Glutamatergic neuron (in vitro differentiated cells): ENCODE measurements around the gene MACROD2. TPM values are rescaled to one million over a fixed set of nuclear protein-coding genes. Genes with fewer than 3 reads are reported as not detected.

Source experiments
- DNase-seq: peaks from one replicate; pipeline ENCODE4 v3.0.0; 2022
- H3K27ac Mint-ChIP-seq: one replicate; pipeline ENCODE4 v1.8.0; 2020; ENCODE audit warnings: mild to moderate bottlenecking, mixed read lengths, inconsistent platforms; ENCODE audit not compliant: unreplicated experiment
- H3K27me3 Mint-ChIP-seq: one replicate; pipeline ENCODE4 v1.8.0; 2020; ENCODE audit warnings: mild to moderate bottlenecking, moderate library complexity, mixed read lengths, inconsistent platforms; ENCODE audit not compliant: unreplicated experiment
- H3K36me3 Mint-ChIP-seq: one replicate; pipeline ENCODE4 v1.8.0; 2020; ENCODE audit warnings: mild to moderate bottlenecking, mixed read lengths, inconsistent platforms; ENCODE audit not compliant: unreplicated experiment
- H3K4me1 Mint-ChIP-seq: one replicate; pipeline ENCODE4 v1.8.0; 2020; ENCODE audit warnings: mild to moderate bottlenecking, low read depth, mixed read lengths, inconsistent platforms; ENCODE audit not compliant: unreplicated experiment
- H3K4me3 Mint-ChIP-seq: one replicate; pipeline ENCODE4 v1.8.0; 2020; ENCODE audit warnings: mild to moderate bottlenecking, mixed read lengths, inconsistent platforms; ENCODE audit not compliant: unreplicated experiment
- H3K9me3 Mint-ChIP-seq: one replicate; pipeline ENCODE4 v1.8.0; 2020; ENCODE audit warnings: mild to moderate bottlenecking, moderate library complexity, mixed read lengths, inconsistent platforms; ENCODE audit not compliant: unreplicated experiment
- CTCF ChIP-seq: fragments of 200-600 bp; sonication (generic); IDR thresholded peaks from one replicate; pipeline ENCODE4 v1.5.0; 2021; ENCODE audit not compliant: partially characterized antibody, unreplicated experiment
- total RNA-seq: library from RNA; stranded (reverse); fragmentation: NEBNext Ultra II Directional; extraction: Animal tissue kit (Norgen Biotek cat#: 25700); gene quantifications from one replicate; pipeline ENCODE4 v1.2.1, GENCODE V29; 2021; ENCODE audit not compliant: unreplicated experiment

Gene MACROD2
- total RNA-seq, 1 donor from 2014 or later, result 8.7 TPM

- Mint-ChIP-seq H3K27me3 (no peaks in the 10 kb centered on the region), H3K27ac (no peak overlapping the region), H3K9me3 (no peaks in the 10 kb centered on the region), H3K4me3 (no peak overlapping the region), H3K36me3 (no peaks in the 10 kb centered on the region), H3K4me1 (no peaks in the 10 kb centered on the region)
- DNase-seq, result no peak
- TF ChIP-seq CTCF, result no peak
These were observed 2088.4 kb downstream of the MACROD2 start for GRCh38 chr20:16083639-16084280.

GRCh38 chr20:16095226-16095625, 2099.9 kb downstream of the MACROD2 start:
- H3K27ac Mint-ChIP-seq, result no peak overlapping the region
- peaks cover 8% of the 10 kb centered on the region for H3K4me1 Mint-ChIP-seq
- H3K4me3 Mint-ChIP-seq, result no peak overlapping the region
- H3K9me3 Mint-ChIP-seq, result peaks cover 1% of the 10 kb centered on the region
- no peak for DNase-seq
- H3K27me3 Mint-ChIP-seq, result peaks cover 5% of the 10 kb centered on the region
- peaks cover 10% of the 10 kb centered on the region for H3K36me3 Mint-ChIP-seq
- no peak for TF ChIP-seq CTCF

- no peak overlapping the region for H3K27ac Mint-ChIP-seq
- no peak overlapping the region for H3K4me3 Mint-ChIP-seq
- H3K9me3 Mint-ChIP-seq, result no peaks in the 10 kb centered on the region
- no peak for DNase-seq
- no peaks in the 10 kb centered on the region for H3K36me3 Mint-ChIP-seq
- H3K27me3 Mint-ChIP-seq, result peaks cover 5% of the 10 kb centered on the region
- peaks cover 8% of the 10 kb centered on the region for H3K4me1 Mint-ChIP-seq
- no peak for TF ChIP-seq CTCF
These were observed 2101.5 kb downstream of the MACROD2 start for GRCh38 chr20:16096756-16097326.

GRCh38 chr20:16097788-16098187, 2102.5 kb downstream of the MACROD2 start:
- no peak overlapping the region for H3K27ac Mint-ChIP-seq
- DNase-seq, result no peak
- no peaks in the 10 kb centered on the region for H3K9me3 Mint-ChIP-seq
- H3K27me3 Mint-ChIP-seq, result peaks cover 2% of the 10 kb centered on the region
- TF ChIP-seq CTCF, result no peak
- H3K4me3 Mint-ChIP-seq, result no peak overlapping the region
- peaks cover 8% of the 10 kb centered on the region for H3K4me1 Mint-ChIP-seq
- no peaks in the 10 kb centered on the region for H3K36me3 Mint-ChIP-seq

GRCh38 chr20:16098890-16099639, 2103.7 kb downstream of the MACROD2 start:
- Mint-ChIP-seq H3K4me1 (peaks cover 8% of the 10 kb centered on the region), H3K9me3 (no peaks in the 10 kb centered on the region)

More at GRCh38 chr20:16098890-16099639, 2103.7 kb downstream of the MACROD2 start:
- no peak for TF ChIP-seq CTCF
- no peak overlapping the region for H3K27ac Mint-ChIP-seq
- H3K4me3 Mint-ChIP-seq, result no peak overlapping the region
- no peaks in the 10 kb centered on the region for H3K36me3 Mint-ChIP-seq
- H3K27me3 Mint-ChIP-seq, result peaks cover 2% of the 10 kb centered on the region
- no peak for DNase-seq
